Fibroblast of villous mesenchyme (primary cell): Measurements from ENCODE around the gene C8B. TPM values are rescaled to one million over a fixed set of nuclear protein-coding genes. Genes with fewer than 3 reads are reported as not detected.

ENCODE experiments used
- DNase-seq: peaks from one replicate; pipeline ENCODE4 v3.0.0-alpha.2; 2010; ENCODE audit warnings: low read depth
- H3K4me3 ChIP-seq: 2 replicates; pipeline ENCODE4 v1.5.1; 2011; ENCODE audit warnings: low read depth, mild to moderate bottlenecking, low read length
- total RNA-seq: library from RNA; depleted of rRNA; stranded (reverse); fragments of >200 nt; gene quantifications from 2 replicates; pipeline ENCODE4 v1.2.3, GENCODE V29; 2012
- TF ChIP-seq, protein P1 (sequence below): IDR thresholded peaks from 2 replicates; pipeline ENCODE4 v1.5.1; 2012; ENCODE audit warnings: low read depth, mild to moderate bottlenecking, low read length; ENCODE audit not compliant: insufficient read depth

C8B gene
- total RNA-seq, 1 donor, result not detected

DNA sequence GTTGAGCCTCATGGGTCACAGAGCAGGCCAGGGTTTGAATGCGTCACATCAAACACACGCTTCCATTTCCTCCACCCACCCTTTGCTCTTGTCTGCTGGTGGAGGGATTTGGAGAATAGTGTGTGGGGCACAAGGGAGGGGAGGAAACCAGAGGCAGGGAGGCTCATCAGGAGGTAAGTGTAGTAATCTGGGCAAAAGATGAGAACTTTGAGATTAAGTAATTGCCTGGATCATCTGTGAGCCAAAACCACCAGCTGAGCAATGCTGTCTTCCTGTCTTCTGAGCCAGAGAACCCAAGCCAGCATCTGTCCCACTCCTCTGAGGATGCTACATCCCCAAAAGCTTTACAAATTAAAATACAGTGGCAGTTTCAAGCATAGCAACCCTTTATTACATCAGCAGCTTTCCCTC, 45.2 kb downstream of the C8B start:
- H3K4me3 ChIP-seq, result no peak overlapping the region
- TF ChIP-seq, protein P1, sequence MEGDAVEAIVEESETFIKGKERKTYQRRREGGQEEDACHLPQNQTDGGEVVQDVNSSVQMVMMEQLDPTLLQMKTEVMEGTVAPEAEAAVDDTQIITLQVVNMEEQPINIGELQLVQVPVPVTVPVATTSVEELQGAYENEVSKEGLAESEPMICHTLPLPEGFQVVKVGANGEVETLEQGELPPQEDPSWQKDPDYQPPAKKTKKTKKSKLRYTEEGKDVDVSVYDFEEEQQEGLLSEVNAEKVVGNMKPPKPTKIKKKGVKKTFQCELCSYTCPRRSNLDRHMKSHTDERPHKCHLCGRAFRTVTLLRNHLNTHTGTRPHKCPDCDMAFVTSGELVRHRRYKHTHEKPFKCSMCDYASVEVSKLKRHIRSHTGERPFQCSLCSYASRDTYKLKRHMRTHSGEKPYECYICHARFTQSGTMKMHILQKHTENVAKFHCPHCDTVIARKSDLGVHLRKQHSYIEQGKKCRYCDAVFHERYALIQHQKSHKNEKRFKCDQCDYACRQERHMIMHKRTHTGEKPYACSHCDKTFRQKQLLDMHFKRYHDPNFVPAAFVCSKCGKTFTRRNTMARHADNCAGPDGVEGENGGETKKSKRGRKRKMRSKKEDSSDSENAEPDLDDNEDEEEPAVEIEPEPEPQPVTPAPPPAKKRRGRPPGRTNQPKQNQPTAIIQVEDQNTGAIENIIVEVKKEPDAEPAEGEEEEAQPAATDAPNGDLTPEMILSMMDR, result no peak
- DNase-seq, result no peak

DNA sequence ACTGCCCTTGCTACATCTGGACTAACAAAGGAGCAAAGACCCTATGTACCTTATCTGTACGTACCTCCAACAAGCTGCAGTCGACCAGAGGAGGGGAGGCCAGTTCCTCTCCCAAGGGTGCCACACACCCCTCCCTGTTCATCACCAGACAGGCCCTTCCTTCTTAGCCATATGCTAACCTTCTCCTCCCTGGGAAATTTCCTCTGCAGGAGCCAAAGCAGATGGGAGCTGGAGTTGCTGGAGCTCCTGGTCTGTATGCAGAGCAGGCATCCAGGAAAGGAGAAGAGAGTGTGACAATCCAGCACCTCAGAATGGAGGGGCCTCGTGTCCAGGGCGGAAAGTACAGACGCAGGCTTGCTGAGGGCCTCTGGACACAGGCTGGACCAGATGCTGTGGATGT, 48.5 kb downstream of the C8B start:
- no peak for DNase-seq
- TF ChIP-seq, protein P1, result no peak
- no peak overlapping the region for H3K4me3 ChIP-seq

DNA sequence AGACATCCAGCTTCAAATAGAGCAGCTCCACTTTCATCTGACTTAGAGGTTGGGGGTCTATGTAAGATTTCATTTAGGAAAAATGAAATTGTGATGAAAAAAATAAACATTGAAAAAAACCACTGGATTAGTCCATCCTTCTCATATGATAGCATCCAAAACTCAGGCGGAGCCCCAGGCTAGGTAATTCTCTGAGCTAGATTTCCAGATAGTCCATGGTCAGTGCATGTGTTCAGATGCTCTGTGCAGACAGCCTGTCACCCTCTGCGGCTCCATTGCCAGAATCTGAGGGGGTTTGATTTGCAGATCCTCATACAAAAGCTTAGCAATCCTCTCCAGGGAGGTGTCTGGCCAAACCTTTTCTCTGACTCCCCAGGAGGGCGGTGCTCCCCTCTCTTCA, 49.2 kb downstream of the C8B start:
- no peak overlapping the region for H3K4me3 ChIP-seq
- TF ChIP-seq, protein P1, result no peak
- no peak for DNase-seq

DNA sequence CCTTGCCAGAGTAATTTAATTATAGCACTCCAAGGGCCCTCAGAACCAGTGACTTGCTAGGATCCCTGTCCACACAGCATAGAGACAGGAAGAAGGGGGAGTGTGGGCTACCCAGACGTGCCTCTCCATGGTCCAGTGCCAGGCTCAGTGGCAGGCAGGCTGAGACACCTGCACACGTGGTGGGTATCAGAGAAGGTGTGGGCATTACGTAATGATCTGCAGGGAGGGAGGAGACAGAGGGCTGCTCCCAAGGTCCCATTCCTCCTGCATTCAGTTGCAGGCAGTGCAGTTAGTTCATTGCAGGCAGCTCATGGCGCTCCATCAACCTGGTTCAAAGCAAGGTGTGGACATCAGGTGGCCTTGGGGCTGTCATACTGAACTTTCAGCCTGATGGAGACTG, 49.9 kb downstream of the C8B start:
- DNase-seq, result no peak
- TF ChIP-seq, protein P1, result no peak
- no peak overlapping the region for H3K4me3 ChIP-seq

DNA sequence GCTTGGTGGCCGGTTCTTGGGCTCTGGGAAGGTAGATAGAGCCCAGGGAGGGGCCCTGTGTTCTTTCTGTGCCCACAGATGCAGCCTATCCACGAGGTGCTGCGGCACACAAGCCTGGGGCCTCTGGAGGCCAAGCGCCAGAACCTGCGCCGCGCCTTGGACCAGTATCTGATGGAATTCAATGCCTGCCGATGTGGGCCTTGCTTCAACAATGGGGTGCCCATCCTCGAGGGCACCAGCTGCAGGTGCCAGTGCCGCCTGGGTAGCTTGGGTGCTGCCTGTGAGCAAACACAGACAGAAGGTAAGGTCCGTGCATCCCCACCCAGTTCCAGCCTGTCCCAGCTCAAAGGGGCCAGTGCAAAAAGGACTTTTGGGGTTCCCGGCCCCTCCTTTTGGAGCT, 53.5 kb downstream of the C8B start:
- no peak for DNase-seq
- TF ChIP-seq, protein P1, result no peak
- H3K4me3 ChIP-seq, result no peak overlapping the region

DNA sequence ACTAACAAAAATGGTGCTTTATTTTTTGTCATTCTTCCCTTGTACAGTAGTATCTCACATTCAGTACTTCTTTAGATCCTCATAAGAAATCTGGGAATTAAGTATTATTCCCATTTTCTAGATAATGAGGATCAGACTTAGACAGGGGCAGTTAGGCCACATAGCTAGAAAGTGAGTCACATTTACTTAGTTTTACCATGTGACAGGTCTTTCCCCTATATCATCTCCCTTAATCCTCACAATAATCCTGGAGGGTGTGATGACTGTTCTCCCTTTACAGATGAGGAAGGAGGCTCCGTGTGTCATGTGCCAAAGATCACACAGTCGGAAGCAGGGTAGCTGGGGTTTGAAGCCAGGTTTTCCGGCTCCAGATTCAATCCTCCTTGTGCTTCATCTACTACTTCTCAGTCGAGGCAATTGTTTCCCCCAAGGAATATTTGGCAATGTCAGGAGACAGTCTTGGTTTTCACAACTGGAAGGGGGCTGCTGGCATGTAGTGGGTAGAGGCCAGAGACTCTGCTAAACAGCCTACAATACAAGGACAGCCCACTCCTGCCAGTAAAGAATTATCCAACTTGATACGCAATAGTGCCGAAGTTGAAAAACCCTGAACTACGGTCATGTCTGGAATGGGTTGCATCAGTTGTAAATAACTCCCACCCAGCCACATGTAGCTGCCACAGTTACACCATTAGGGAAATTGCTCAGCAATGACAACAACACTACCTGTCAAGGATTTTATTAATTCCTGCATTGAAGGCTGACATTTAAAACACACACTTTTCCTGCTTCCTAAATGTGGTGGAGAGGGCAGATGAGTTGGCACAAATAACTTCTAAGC, 54.5 kb downstream of the C8B start:
- DNase-seq, result peak; percentile 18
- H3K4me3 ChIP-seq, result no peak overlapping the region
- TF ChIP-seq, protein P1, result no peak
